ENCODE results near the gene MYH9.

DNA sequence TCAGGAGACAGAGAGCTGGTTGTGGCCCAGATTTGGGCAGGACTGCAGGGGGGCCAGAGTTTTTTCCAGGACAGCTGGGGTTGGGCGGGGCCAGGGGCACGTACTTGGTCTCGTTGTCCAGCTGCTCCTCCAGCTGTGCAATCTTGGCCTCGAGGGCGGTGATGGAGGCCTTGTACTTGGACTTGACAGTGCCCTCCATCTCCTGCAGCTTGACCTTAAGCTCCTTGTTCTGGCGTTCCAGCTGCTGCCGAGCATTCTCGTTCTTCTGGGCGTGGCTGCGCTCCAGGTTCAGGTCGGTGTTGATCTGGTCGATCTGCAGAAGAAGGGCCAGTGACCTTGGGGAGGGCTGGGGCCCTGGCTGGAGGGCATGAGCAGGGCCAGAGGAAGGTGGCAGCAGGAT is 102.8 kb downstream of the MYH9 start:
- TF ChIP-seq, protein P1, sequence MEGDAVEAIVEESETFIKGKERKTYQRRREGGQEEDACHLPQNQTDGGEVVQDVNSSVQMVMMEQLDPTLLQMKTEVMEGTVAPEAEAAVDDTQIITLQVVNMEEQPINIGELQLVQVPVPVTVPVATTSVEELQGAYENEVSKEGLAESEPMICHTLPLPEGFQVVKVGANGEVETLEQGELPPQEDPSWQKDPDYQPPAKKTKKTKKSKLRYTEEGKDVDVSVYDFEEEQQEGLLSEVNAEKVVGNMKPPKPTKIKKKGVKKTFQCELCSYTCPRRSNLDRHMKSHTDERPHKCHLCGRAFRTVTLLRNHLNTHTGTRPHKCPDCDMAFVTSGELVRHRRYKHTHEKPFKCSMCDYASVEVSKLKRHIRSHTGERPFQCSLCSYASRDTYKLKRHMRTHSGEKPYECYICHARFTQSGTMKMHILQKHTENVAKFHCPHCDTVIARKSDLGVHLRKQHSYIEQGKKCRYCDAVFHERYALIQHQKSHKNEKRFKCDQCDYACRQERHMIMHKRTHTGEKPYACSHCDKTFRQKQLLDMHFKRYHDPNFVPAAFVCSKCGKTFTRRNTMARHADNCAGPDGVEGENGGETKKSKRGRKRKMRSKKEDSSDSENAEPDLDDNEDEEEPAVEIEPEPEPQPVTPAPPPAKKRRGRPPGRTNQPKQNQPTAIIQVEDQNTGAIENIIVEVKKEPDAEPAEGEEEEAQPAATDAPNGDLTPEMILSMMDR (IDR thresholded peaks at IDR 0.05) = no peak
- TF ChIP-seq POLR2AphosphoS5 (IDR thresholded peaks at IDR 0.05; ENCODE audit: low read depth, low read length) = 0 out of 2 replicates have a peak, but pooled peaks have one; percentile 30

Data from Panc1 (cell line).